Hematopoietic multipotent progenitor cell treated with erythropoietin and hydrocortisone succinate and interleukin-3 and kit ligand, for 15 days (in vitro differentiated cells): ENCODE results near the gene TSHZ2.

ENCODE experiments used
- DNase-seq: peaks from one replicate; pipeline ENCODE4 v3.0.0-alpha.2; 2015; ENCODE audit warnings: low spot score

The TSHZ2 gene

DNA sequence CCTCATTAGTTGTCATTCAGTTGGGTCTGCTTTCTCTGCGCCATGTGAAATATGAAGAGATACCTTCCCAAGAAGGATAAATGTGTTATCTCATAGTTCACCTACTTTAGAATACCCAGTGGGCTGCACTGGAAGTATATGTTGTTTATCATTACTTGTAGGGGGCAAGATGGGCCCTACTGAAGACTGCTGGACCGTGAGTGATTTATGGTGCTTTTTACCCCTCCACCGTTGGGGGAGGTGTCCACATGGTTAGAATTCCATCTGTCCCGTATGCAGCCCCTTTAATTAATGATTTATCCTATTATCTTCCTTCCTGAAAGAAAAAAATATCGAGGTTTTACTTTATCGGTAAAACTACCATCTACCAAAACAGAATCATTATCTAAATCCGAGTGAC is 97.0 kb downstream of the TSHZ2 start:
- DNase-seq = no peak

DNA sequence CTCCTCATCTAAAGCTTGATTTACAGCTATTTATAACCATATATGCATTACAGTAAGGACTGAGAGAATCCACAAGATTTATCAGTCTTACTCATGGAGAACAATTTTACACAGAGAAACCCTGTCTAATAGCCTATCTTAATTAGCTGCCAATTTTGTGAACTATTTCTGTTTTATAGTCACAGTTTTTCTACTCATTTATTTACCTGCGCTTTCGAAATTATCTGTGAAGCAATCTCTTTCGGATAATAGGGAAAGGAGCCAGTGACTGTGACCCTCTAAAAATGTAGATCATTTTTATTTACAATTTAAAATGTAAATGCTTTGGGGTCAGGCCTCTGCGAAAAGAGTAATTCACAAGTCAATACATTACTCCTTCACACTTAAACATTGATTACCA is 98.1 kb downstream of the TSHZ2 start:
- DNase-seq = no peak

DNA sequence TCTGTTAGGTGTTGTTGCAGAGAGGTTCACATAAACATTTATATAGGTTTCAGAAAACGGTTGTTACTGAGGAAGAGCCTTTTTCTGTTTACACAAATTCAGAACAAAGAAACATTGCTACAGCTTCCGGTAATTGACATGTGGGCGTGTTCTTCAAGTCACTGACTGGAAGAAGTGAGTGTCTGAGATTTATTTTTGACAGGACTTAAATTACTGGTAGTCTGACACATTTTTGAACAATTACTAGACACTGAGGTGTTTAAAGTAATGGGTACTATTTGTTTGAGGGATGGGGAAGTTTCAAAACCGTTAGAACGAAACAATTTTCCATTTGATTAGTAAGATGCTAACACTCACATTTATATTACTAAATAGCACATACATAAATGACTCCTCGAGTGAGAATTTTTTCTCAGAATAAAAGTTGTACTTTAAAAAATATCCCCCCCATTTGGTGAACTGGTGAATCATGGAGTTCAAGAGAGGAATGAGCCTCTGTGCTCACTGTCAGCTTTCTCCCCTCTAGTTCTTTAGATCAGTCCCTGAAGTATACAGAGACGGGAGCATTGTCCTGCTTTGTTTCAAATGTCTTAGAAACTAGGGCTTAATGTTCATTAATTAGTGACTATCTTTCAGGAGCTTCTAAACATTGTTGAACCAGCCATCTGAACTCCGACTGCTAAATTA is 98.7 kb downstream of the TSHZ2 start:
- no peak for DNase-seq

DNA sequence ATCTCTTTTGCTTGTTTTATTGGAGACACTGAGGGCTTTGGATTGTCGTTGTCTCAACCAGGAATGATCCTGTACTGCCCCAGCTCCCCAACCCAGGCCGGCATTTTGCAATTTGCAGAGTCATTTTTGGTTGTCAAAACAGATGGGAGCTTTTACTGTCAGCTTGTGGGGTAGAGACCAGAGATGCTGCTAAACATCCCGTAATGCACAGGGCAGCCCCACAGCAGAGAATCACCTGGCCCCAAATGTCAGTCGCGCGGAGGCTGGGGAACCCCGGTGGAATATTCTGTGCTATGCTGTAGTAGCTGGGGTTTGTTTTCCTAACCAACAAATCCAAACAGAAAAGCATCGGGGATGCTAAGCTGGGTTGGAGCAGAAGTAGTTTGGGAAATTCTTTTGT is 99.7 kb downstream of the TSHZ2 start:
- no peak for DNase-seq

DNA sequence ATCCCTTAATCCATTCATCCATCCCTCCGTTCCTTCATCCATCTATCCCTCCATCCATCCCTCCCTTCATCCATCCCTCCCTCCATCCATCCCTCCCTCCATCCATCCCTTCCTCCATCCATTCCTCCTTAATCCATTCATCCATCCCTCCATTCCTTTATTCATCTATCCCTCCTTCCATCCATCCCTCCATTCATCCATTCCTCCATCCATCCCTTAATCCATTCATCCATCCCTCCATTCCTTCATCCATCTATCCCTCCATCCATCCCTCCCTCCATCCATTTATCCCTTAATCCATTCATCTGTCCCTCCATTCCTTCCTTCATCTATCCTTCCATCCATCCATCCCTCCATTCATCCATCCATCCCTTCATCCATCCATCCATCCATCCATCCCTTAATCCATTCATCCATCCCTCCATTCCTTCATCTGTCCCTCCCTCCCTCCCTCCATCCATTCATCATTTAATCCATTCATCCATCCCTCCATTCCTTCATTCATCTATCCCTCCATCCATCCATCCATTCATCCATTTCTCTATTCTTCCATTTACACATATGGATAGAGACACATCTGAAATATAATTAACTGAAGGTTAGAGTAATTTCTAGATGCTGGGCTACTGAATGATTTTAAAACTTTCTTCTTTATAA is 100.9 kb downstream of the TSHZ2 start:
- DNase-seq = no peak

DNA sequence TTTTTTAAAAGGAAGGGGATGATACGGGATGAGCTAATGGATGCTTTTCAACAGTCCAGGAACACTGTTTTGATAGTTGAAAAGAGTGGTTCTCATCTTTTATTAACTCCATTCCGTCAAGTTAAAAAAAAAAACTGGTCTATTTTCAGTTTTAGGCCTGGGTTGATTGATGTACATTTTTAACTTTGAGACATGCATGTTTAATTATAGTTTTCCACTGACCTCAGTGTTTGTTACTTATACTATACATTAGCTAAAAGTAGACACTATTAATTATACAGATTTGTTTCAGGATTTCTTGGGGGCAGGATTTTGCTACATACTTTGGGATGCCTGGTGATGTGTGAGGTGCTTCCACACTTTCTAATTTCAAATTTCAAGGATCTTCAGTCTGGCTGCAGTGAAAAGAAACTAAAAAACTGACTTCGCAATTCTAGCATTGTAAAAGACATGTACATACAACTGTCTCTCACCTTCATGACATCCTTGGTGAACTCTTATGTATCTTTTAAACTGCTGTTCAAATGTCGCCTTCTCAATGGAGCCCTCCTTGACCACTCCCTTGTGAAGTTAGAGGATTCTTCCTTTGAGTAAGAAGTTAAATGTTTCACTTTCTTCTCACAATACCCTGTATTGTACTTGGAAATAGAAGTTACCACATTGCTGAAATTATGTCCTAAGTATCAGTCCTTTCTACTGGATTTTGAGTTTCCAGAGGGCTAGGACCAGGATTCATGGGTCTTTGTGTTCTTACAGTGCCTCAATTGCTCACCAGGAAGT is 101.7 kb downstream of the TSHZ2 start:
- no peak for DNase-seq

DNA sequence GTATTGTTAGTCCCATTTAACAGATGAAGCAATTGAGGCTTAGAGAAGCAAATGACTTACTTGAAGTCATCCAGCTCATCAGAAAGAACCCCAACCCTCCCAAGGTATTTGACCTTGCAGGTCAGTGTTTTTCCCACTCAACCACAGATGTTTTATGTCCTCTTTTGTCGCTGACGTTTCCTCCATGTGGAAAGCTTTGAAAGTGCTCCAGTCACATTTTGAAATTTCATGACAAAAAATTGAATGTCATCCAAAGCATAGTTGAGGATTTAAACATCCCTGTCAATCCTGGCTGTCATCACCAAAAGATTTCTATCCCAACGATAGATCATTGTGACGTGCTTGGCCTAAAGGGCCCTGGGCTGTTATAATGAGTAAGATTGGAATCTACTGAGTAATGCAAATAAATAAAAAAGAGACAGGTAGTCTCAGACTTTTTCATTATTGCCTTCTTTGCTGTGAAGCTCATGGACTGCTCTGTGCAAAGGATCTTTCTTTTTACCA is 102.7 kb downstream of the TSHZ2 start:
- no peak for DNase-seq

DNA sequence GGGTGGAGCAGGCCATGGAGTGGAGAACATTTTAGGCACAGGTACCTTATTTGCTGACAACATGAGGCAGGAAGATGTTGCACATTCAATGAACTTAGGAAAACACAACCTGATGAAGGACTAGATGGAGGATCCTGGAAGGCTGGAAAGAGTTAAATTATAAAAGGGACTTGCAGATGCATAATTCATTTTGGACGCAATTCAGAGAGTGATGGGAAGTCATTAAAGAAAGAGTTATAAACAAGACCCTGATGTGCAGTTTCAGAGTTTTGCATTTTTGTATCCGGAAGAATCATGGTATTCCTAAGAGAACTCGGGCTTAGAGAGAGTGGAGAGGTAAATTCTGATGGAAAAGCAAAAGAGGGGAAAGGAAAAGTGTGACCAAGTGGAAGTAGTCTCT is 104.5 kb downstream of the TSHZ2 start:
- no peak for DNase-seq

DNA sequence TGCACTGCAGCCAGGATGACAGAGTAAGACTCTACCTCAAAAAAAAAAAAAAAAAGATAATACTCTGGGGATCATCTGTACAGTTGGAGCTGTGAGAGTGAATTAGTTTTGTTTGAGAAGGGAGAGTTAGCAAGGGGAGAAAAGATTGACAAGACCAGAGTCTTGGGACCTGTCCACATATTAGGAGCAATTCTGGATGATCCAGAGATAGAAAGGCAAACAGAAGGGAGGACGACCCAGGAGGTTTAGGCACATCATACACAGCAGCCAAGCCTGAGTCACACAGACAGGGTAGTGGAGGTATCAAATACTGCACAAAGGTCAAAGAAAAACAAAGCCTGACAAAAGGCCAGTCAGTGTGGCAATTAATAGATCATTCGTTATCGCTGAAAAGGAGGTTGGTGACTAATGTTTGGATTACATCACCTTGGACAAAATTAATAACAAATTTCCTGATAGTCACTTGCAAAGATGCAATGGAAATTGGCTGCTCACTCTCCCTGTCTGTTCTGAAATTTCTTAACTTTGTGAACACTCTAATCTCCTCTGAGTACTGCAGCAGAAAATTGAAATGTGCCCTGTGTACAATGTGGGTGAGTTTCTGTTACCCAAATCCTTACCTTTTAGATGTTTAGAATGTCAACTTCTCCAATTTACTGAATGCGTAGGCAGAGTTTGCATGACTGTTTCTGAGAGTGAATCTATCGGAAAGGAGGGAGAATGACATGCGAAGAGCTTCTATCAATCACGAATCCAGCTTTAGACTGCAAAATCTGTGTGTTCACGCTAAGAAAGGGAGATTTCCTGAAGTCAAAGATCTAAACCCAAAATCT is 105.4 kb downstream of the TSHZ2 start:
- DNase-seq = no peak

DNA sequence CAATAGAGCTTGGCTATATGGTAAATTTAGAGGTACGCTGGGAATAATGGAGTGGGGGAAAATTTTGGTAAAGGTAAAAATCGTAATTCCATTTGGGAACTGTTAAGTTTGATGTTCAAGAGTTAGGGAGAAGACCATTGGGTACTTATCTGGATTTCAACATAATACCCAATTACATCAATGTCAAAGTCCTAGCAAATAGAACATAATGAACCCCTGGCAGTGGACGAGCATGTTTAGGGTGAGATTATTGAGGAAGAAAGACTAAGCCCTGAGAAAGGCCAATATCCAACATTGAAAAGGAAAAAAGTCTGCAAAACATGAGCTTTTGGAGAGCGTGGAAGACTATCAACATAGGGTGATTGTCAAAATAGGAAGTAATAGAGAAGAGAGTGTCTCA is 106.6 kb downstream of the TSHZ2 start:
- DNase-seq = no peak

DNA sequence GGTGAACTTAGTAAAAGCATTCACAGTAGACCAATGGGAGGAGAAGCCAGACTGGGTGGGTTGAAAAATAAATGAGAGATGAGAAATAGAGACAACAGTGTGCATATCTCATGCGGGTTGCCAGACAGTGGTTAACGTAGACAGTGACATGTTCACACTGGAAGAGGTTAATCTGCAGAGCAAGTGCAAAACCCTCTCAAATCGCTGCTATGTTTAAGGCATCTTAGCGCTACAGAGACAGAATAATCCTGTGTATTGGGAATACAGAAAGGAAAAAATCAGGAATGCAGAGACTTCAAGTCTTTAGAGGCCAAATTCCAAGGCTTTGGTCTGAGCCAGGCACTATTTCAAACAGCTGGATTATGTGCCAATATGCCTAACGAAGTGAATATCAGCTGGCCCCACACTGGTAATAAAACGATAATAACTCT is 107.1 kb downstream of the TSHZ2 start:
- DNase-seq = no peak

DNA sequence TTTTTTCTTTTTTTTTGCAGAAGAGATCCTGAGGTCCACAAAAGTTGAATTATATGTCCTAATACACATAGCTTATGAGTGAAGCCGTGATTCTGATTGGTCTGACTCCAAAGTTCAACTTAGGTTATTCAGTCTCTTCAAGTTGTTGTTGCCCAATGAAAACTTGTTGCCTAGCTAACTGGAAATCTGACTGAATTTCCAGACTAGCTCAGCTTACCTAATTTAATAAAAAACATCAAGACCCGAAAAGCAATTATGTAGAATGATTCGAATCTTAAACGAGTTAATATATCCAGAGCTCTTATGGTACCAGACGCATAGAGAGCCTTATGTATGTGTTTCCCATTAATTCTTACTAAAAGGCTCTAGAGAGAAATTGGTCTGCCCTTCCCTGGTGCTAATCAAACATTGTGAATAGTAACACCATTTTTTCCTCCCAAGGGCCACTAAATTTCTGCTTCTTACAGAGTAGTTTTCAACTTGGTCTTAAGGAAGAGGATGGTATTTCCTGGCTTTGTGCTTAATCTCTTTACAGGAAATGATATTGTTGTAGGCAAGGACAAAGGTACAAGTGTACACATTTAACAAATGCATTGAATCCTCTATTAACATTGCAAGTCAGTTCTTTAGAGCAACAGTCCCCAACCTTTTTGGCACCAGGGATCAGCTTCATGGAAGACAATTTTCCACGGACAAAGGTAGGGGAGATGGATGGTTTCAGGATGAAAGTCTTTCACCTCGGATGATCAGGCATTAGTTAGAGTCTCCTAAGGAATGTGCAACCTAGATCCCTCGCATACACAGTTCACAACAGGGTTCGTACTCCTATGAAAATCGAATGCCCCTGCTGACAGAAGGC is 107.9 kb downstream of the TSHZ2 start:
- DNase-seq = no peak

DNA sequence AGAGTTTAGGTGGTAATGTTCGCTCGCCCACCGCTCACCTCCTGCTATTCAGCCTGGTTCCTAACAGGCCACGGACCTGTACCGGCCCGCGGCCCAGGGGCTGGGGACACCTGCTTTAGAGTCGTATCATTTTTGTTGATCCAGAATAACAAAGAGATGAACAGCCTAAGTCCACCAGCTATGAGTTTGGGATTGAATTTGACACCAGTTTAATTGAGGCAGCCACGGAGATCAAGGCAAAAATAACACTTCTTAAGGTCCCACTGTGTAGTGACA is 108.5 kb downstream of the TSHZ2 start:
- no peak for DNase-seq

DNA sequence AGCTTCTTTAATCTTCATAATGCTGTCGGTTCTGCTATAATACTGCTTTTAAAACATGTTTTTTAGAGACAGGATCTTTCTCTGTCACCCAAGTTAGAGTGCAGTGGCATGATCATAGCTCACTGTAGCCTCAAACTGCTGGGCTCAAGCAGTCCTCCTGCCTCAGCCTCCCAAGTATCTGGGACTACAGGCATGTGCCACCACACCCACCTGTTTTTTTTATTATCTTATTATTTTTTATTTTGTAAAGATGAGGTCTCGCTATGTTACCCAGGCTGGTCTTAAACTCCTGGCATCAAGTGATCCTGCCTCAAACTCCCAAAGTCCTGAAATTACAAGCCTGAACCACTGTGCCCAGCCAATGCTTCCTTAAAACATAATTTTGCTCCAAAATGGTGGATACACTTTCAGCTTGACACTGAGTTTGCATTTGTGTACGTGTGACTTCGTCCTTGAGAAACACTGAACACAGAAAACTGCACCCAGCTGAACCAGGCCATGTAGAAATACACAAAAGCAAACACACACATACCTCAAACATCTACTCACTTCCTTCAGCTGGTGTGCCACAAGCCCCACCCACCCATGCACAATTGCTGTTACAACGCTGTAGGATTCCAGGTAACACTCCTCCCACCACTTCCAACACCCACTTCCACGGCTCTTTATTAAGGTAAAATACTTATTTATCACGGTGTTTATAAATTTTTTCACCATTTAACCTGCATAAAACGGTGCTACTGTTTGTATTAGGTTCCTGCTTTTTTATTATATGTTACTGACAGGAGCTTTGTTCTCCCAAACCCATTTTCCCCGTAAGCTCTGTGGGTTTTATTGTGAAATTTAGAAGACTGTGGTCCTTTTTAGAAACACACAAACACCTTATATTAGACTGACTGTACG is 109.1 kb downstream of the TSHZ2 start:
- no peak for DNase-seq

DNA sequence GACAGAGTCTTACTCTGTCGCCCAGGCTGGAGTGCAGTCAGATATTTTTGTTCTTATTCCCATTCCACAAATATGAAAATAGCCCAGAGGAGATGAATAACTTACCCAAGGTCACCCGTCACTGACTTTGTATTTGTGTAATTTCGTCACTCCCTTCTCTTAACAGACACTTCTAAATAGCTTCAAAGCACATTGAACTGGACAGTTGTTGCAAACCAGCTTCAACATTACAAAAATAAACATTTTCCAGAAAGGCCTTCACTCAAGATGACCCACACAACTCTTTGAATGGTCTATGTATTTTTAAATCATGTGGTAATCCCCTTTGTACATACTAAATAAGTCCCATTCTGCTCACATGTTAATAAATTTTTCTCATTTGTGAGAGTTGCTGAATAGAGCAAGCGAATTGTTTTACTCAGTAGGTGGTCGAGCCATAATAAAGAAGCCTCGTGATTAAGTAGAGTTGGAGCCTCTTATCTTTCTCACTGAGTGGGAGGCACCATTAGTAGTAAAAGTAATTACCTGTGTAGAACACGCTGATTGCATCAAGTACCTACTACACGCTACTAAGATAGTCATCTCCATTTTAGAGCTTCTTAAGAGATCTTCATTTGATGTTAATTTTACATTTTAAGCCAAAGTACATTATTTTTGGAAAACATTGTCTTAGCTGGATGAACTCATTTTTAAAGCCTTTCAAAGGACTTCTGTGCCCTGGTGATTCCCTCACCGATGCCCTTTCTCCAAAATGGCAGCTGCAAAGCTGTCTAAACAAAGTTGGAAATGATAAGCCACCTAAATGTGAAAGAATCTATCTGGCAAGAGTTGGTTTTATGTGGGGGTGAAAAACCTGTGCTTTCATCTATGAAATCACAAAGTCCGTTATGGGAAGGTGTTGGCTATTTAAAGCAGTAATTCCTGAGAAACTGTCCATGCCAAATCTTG is 110.0 kb downstream of the TSHZ2 start:
- DNase-seq = no peak

DNA sequence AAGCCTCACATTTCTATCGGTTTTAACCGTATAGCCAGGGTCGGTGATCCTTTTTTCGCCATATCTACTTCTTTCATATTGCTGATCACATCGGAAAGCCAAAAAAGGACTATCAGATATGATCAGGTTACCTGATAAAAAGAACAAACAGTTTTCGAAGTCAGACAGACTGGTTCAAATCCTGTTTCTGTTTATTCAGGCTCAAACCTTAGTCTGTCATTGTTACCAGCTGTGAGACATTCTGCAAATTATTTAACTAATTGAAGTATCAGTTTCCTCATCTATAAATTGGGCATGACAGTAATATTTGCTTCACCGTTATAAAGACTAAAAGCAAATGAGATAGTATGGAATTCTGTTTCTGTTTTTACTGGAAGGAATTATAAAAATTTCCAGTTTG is 111.3 kb downstream of the TSHZ2 start:
- no peak for DNase-seq

DNA sequence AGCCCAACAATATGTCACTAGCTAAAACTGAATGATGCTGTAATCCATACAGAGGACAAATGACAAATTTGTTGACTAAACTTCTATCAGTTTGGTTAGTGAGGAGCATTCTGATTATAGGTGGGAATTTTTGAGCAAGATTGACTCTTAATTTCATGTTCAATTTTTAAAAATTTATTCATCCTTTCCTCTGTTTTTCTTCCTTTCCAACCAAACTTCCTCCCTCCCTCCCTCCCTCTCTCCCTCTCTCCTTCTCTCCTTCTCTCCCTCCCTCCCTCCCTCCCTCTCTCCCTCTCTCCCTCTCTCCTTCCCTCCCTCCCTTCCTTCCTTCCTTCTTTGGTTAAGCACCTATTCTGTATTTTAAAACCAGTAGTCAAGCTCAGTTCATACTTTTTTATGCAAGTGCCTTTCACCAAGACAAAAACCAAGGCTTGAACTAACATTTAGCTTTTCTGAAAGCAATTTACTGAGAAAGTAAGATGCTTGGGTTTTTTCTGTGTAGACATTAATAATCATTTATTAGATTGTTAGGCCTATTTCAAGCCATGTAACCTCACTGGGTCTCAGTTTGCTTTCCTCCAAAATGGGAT is 112.3 kb downstream of the TSHZ2 start:
- DNase-seq = no peak

DNA sequence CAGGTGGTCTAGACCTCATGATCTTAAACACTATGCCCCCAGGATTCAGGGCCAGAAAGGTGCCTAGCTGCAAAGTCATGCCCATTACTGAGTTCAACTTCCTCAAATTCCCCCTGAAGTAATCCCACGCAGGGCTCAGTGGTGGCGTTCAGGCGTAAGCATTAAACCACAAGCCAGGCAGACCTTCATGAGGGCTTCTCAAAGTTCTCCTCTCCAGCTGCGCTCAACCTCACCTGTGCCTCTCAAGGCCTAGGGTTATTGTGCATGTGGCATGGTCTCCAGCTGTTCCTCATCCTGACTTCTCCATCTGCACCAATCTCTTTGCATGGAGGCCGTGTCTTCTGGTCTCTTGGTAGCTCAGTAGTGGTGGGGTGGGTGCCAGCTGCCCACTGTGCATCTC is 113.6 kb downstream of the TSHZ2 start:
- DNase-seq = no peak
